ENCODE results near the gene LDB3. TPM values are rescaled to one million over a fixed set of nuclear protein-coding genes. Genes with fewer than 3 reads are reported as not detected.

Gene LDB3
- total RNA-seq, 1 donor from 2014 or later = 4.7 TPM

DNA sequence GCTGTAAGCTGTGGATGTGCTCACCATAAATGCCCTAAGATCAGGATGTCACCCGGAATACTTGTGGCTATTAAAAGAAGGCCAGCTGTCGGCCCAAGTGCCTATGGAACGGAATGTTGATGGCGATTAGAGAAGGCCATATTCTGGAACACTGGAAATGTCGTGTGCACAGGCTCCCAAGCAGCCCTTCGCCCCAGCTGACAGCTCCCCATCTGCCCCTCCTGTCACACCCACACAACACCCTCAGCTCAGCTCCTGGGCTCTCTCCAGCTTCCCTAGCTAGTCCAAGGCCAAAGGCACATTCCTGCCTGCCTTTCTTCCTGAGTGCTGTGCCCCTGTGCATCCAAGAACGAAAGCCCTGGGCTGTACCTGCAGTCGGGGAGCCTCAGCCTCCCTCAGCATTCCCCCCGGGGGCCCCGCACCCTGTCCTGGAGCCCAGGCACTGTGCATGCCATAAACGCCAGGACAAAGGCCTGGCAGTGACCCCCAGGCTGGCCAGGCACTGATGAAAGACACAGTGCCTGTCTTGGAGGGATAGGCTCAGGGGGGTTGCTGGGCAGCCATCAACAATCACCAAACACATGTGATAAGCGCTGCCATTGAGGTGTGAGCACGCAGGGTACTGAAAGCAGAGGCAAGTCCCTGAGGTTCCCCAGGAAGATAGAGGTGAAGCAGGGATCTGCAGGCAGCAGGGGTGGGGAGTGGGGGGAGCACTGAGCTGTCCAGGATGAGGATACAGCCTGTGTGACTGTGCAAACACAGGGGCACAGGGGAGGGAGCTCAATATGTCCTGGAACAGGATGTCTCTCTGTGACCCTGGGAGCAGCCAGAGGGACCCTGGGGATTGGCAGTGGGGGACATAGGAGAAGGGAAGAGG is 3.7 kb upstream of the LDB3 start:
- Histone ChIP-seq H3K36me3 (no peaks in the 10 kb centered on the region), H3K4me3 (no peak overlapping the region), H3K4me1 (peaks cover 4% of the 10 kb centered on the region), H3K27ac (no peak overlapping the region), H3K9me3 (no peaks in the 10 kb centered on the region), H3K27me3 (no peaks in the 10 kb centered on the region)
- no peak for TF ChIP-seq CTCF (IDR thresholded peaks at IDR 0.05)
- TF ChIP-seq POLR2A (IDR thresholded peaks at IDR 0.05) = no peak
- no peak for TF ChIP-seq POLR2AphosphoS5 (IDR thresholded peaks at IDR 0.05; ENCODE audit: insufficient read depth in 1 of 2, low read depth in 1 of 2)
- no peak for DNase-seq (ENCODE audit: extremely low spot score in 2 of 2)
- intact Hi-C loops (cut with DNase I) = no loop called here

GRCh38 chr10:86665218-86665607 is 3.1 kb upstream of the LDB3 start:
- no peak for DNase-seq (ENCODE audit: extremely low spot score in 2 of 2)
- Histone ChIP-seq H3K9me3 (no peaks in the 10 kb centered on the region), H3K27me3 (no peaks in the 10 kb centered on the region), H3K27ac (no peak overlapping the region), H3K4me1 (peaks cover 4% of the 10 kb centered on the region), H3K36me3 (no peaks in the 10 kb centered on the region), H3K4me3 (no peak overlapping the region)
- intact Hi-C loops (cut with DNase I) = no loop called here
- TF ChIP-seq POLR2A (IDR thresholded peaks at IDR 0.05) = no peak
- no peak for TF ChIP-seq POLR2AphosphoS5 (IDR thresholded peaks at IDR 0.05; ENCODE audit: insufficient read depth in 1 of 2, low read depth in 1 of 2)
- TF ChIP-seq CTCF (IDR thresholded peaks at IDR 0.05) = no peak

DNA sequence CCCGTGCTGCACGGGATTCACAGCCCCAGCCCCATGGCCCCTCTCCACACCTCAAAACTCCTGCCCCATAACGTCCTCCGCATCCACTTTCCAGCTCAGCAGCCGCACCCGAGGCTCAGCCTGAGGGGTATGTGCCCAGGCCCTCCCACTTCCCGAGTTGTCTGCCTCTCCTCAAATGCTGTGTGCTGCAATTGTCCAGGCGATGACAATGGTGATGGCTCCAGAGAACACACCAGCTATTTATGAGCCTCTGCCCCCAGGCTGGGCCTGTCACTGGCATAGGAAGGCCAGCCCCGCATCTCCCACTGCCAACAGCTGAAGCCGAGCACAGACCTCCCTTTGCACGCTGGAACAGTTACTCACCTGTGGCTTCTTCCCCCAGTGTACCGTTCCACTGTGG is 2.4 kb upstream of the LDB3 start:
- Histone ChIP-seq H3K36me3 (no peaks in the 10 kb centered on the region), H3K27ac (no peak overlapping the region), H3K9me3 (no peaks in the 10 kb centered on the region), H3K4me1 (peaks cover 4% of the 10 kb centered on the region), H3K4me3 (no peak overlapping the region), H3K27me3 (no peaks in the 10 kb centered on the region)
- intact Hi-C loops (cut with DNase I) = no loop called here
- TF ChIP-seq POLR2A (IDR thresholded peaks at IDR 0.05) = no peak
- no peak for TF ChIP-seq CTCF (IDR thresholded peaks at IDR 0.05)
- no peak for TF ChIP-seq POLR2AphosphoS5 (IDR thresholded peaks at IDR 0.05; ENCODE audit: insufficient read depth in 1 of 2, low read depth in 1 of 2)
- no peak for DNase-seq (ENCODE audit: extremely low spot score in 2 of 2)

- DNase-seq (ENCODE audit: extremely low spot score in 2 of 2) = no peak
- intact Hi-C loops (cut with DNase I) = no loop called here
- Histone ChIP-seq H3K36me3 (no peaks in the 10 kb centered on the region), H3K27me3 (no peaks in the 10 kb centered on the region), H3K4me1 (peaks cover 4% of the 10 kb centered on the region), H3K4me3 (peak overlapping the region in 1 of 2 donors; percentile 9), H3K27ac (no peak overlapping the region), H3K9me3 (no peaks in the 10 kb centered on the region)
- TF ChIP-seq POLR2AphosphoS5 (IDR thresholded peaks at IDR 0.05; ENCODE audit: insufficient read depth in 1 of 2, low read depth in 1 of 2) (peak in 1 of 2 donors; percentile 55), POLR2A (IDR thresholded peaks at IDR 0.05) (no peak)
Observed at GRCh38 chr10:86666538-86666937, 1.8 kb upstream of the LDB3 start.

DNA sequence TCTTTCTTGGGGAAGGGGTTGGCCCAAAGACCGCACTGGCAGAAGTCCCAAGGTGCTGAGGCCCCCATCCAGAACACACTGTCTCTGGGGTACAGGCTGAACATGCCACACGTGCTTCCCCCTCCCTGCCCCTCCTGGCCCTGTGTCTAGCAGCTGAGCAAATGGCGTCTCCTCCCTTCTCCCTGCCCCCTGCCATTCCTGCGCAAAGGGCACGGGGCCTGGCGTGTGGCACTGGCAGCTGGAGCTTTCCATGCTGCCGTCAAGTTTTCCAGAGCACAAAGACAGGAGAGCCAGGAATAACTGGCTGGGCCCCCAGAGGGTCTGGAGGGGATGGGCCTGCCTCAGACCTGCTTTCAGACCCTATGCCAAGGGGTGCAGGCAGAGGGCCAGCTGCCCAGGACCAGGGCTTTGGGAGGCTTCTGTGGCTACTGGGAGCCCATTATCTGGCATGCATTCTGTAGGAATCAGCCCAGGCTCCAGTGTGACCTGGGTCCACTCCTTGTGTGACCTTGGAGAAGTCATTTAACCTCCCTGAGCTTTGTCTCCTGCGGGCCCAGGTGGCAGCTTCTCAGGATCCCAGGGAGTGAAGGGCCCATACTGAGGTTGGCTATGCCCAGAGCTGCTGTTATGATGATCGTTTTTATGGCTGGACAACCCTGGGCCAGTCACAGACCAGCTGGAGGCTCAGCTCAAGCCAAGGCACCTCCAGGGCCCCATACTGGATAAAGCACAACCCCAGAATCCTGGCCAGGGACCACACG is 710 bp upstream of the LDB3 start:
- H3K27me3 ChIP-seq = no peaks in the 10 kb centered on the region
- H3K27ac ChIP-seq = peak overlapping the region; percentile 31
- no peaks in the 10 kb centered on the region for H3K9me3 ChIP-seq
- intact Hi-C loops (cut with DNase I) = no loop called here
- DNase-seq (ENCODE audit: extremely low spot score in 2 of 2) = no peak
- peaks cover 4% of the 10 kb centered on the region for H3K4me1 ChIP-seq
- TF ChIP-seq CTCF (IDR thresholded peaks at IDR 0.05) (no peak), POLR2A (IDR thresholded peaks at IDR 0.05) (no peak), POLR2AphosphoS5 (IDR thresholded peaks at IDR 0.05; ENCODE audit: insufficient read depth in 1 of 2, low read depth in 1 of 2) (no peak)
- H3K4me3 ChIP-seq = peak overlapping the region in 1 of 2 donors; percentile 9
- H3K36me3 ChIP-seq = no peaks in the 10 kb centered on the region
